ENCODE measurements around the gene TSC2.

DNA sequence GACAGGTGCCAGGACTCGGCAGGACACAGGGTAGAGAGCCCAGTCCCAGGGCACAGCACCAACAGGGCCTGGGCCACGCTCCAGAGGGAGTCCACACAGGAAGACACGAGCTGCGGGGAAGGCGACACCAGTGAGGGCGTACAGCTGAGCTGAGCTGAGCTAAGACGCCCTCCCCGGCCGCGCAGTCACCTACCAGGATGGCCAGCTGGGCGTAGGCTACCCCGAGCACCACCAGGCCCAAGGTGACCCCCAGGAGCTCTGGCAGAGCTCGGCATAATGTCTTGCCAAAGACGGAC is 42.6 kb downstream of the TSC2 start:
- TF ChIP-seq POLR2A (IDR thresholded peaks at IDR 0.05; ENCODE audit: low read depth, low read length) (no peak), POLR2AphosphoS5 (IDR thresholded peaks at IDR 0.05; ENCODE audit: low read depth, low read length) (no peak), TAF1 (IDR thresholded peaks at IDR 0.05; ENCODE audit: low read depth, low read length) (no peak), SPI1 (IDR thresholded peaks at IDR 0.05; ENCODE audit: low read depth, low read length) (no peak), POU2F2 (IDR thresholded peaks at IDR 0.05; ENCODE audit: low read depth, low read length) (no peak)
